ENCODE data around the gene SCFD2.

SCFD2 gene

DNA sequence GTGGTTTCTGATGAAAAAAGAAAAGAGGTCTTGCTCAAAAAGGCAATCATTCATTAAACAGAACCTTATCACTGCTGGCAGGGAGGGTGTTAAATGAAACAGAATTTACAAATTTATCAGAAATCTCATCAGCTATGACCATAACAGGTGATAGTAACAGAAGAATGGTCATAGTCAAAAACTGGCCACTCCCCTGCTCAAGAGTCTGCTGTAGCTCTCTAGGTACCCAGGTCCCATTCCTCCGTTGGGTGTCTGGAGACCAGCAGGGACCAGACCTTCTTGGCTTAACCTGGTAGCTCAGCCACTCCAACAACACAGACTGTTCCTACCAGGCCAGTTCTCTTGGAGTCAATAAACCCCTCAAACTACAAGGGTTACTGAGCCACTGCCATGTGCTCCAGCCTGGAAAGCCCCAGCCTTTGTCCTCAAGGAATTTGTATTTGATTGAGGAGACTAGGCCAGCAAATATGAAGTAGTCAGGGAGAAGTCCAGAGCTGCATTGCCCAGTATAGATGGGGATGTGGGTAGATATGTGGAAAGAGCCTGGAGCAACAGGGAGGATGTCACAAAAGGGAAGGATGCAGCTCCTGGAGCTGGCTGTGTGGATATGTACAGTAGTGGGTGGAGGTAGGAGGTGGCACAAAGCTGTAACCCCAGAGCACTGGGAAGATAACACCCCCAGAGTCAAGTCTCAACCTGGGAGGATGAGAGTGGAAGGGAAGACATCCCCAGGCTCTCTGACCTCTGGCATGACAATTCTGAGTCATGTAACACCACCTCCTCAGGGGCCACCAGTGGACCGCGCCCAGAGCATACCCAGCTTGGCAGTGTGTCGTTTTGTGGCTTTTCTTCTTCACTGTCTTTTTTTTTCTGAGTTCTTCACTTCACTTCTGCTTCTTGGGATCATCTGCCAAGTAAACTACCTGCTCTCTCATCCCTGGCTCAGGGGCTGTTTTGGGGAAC lies 481.9 kb downstream of the SCFD2 start:
- DNase-seq (ENCODE audit: low read depth) = no peak
- TF ChIP-seq, protein P1, sequence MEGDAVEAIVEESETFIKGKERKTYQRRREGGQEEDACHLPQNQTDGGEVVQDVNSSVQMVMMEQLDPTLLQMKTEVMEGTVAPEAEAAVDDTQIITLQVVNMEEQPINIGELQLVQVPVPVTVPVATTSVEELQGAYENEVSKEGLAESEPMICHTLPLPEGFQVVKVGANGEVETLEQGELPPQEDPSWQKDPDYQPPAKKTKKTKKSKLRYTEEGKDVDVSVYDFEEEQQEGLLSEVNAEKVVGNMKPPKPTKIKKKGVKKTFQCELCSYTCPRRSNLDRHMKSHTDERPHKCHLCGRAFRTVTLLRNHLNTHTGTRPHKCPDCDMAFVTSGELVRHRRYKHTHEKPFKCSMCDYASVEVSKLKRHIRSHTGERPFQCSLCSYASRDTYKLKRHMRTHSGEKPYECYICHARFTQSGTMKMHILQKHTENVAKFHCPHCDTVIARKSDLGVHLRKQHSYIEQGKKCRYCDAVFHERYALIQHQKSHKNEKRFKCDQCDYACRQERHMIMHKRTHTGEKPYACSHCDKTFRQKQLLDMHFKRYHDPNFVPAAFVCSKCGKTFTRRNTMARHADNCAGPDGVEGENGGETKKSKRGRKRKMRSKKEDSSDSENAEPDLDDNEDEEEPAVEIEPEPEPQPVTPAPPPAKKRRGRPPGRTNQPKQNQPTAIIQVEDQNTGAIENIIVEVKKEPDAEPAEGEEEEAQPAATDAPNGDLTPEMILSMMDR (IDR thresholded peaks at IDR 0.05; ENCODE audit: control insufficient read depth, insufficient read depth, low read depth, low read length, missing control alignments) = no peak
- H3K4me3 ChIP-seq (ENCODE audit: control insufficient read depth, low read depth, low read length) = no peak overlapping the region

DNA sequence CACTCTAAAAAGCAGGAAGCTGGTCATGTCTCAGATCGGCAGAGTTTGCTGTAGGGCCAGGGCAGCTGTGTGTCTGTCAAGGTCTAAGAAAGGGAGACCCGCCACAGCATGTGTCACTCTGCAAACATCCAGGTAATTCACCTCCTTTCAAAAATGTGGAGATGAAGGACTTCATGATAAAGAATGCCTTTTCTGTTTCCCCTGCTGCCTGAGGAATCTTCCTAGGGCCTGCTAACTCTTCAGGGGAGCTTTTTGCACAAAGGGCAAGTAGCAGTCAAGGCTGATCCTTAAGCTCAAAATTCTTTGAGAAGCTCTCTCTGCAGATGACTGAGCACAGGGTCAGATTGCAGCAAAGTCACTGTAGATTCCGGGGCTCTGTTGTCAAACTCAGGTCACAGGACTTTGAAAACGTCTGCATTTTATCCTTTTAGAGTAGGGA lies 482.7 kb downstream of the SCFD2 start:
- DNase-seq (ENCODE audit: low read depth) = no peak
- TF ChIP-seq, protein P1 (IDR thresholded peaks at IDR 0.05; ENCODE audit: control insufficient read depth, insufficient read depth, low read depth, low read length, missing control alignments) = no peak
- no peak overlapping the region for H3K4me3 ChIP-seq (ENCODE audit: control insufficient read depth, low read depth, low read length)

DNA sequence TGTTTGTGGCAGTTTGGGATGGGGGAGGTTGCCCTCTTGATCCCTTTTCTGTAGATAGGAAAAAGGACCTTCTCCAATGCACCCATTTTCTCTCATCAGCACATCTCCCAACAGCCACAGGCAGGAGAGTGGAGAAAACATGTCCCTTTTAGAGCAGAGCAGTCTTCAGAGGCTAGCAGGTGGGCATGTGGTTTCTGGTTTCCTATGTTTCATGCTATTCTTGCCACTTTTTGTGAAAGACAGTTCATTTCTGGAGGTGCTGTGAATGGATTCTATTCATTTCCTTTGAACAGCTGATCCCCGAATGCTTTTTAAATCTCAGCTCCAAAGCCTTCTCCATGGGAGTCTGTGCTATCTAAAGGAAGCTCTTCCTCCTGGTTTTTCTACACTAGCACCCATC lies 484.9 kb downstream of the SCFD2 start:
- no peak overlapping the region for H3K4me3 ChIP-seq (ENCODE audit: control insufficient read depth, low read depth, low read length)
- no peak for DNase-seq (ENCODE audit: low read depth)
- TF ChIP-seq, protein P1 (IDR thresholded peaks at IDR 0.05; ENCODE audit: control insufficient read depth, insufficient read depth, low read depth, low read length, missing control alignments) = no peak

DNA sequence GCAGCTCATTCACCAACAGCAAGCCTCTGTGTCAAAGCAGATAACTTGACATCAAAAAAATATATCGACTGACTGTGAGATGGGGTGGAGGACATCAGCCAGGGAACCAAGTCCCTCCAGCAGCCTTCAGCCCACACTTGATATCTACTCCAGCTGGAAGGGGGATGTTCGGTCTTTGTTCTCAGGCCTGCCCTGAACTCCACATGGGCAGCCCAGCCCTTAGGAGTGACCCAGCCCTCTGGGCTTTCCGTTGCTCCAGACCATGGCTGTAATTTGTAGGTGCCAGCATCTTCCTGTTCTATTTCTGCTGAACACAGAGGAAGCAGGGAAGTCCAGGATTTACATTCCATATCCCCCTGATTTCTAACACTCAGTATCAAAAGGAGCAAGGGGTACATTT lies 486.4 kb downstream of the SCFD2 start:
- H3K4me3 ChIP-seq (ENCODE audit: control insufficient read depth, low read depth, low read length) = no peak overlapping the region
- TF ChIP-seq, protein P1 (IDR thresholded peaks at IDR 0.05; ENCODE audit: control insufficient read depth, insufficient read depth, low read depth, low read length, missing control alignments) = no peak
- DNase-seq (ENCODE audit: low read depth) = no peak

DNA sequence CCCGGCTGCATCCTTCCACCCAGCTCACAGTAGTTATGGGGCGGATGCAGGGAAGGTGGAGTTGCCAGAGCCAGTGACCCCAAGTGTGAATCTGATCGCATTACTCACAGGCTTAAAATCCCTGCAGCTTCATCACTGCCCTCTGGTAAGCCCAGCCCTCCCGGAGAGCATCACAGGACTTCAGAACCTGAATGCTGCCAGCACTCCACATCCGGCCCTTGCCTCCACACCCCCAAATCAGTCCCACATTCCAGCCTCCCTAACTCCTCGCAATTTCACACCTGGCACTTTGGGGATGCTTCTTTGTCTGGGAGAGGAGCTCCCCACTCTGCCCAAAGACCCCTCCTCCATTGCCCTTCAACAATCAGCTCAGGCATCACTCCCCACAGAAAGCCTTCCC lies 488.2 kb downstream of the SCFD2 start:
- TF ChIP-seq, protein P1 (IDR thresholded peaks at IDR 0.05; ENCODE audit: control insufficient read depth, insufficient read depth, low read depth, low read length, missing control alignments) = no peak
- H3K4me3 ChIP-seq (ENCODE audit: control insufficient read depth, low read depth, low read length) = no peak overlapping the region
- DNase-seq (ENCODE audit: low read depth) = no peak

DNA sequence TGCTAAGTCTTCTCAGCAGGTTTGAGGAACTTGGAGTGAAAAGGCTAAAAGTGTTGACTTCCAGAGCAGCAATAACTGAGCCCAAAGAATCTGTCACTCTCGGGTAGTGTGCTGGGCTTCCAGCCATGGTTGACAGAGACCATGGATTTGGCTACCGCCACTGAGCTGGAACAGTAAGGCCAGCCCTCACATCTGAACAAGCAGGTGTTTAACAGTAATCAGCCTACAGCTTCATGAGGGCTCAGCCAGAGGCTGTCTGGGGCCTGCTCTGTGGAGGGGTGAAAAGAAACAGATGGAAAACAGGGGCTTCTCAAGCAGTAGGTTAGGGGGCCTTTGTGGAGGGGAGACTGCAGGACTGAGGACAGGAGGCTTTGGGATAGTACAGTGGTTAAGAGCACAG lies 488.8 kb downstream of the SCFD2 start:
- no peak overlapping the region for H3K4me3 ChIP-seq (ENCODE audit: control insufficient read depth, low read depth, low read length)
- TF ChIP-seq, protein P1 (IDR thresholded peaks at IDR 0.05; ENCODE audit: control insufficient read depth, insufficient read depth, low read depth, low read length, missing control alignments) = no peak
- DNase-seq (ENCODE audit: low read depth) = no peak
